COLO829 (cell line): ENCODE results near the gene NAB1.
"Not testable (repeated sequence)": the region's sequence is repeated elsewhere in the genome, so short reads cannot be mapped to it uniquely, and the experiment has no call there.

ENCODE experiments used
- DNase-seq: peaks from one replicate; pipeline ENCODE4 v3.0.0; 2012; ENCODE audit warnings: low spot score

The NAB1 gene

DNA sequence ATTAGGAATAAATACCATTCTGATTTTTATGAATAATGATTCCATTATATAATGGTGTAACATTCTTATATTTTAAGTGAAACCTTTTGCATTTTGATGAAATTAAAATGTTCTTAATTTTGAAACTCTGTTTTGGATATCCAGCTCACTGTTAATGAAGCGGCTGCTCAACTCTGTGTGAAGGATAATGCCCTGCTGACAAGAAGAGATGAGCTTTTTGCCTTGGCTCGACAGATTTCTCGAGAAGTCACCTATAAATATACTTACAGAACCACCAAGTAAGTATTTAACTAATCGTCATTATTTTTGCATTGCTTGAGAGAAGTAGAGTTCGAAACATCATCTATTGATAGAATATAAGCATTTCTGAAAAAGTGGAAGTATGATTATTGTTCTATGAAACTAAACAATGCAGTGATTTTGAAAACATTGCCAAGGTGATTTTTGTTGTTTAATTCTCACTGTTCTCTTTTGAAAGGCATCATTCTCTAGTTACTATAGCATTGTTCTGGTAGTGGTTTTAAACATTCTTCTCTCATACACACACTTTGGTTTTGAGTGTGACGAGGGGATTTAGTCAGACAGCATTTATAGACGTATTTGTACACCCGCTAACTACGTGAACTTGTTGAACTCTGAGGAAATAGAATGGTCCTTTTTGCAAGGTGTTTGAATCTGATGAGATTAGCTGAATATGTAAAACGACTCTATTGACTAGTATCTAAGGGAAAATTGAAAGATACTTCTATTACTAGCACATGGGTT lies 21.5 kb downstream of the NAB1 start:
- no peak for DNase-seq

- no peak for DNase-seq
These were observed 26.2 kb downstream of the NAB1 start for GRCh38 chr2:190674966-190675650.

- DNase-seq = no peak
These were observed 28.4 kb downstream of the NAB1 start for GRCh38 chr2:190677255-190677654.

GRCh38 chr2:190678444-190679162 lies 29.7 kb downstream of the NAB1 start:
- DNase-seq = peak; percentile 35

DNA sequence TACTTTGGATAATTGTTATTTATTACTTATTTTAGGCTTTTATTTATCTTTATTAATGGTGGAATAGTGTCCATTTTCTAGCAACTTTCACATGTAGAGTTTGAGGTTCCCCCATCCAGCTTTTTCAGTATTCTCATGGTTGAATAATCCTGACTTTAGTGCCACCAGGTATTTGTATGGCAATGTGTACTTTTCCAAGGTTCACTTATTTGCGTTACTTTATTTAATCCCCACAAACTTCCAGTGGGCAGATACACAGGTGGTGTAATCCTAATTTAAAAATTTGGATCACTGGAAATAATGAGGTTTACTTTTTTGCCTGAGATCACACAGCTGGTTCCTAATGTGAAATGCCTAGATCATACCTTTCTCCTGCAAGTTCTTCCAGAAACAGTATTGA lies 30.5 kb downstream of the NAB1 start:
- no peak for DNase-seq

GRCh38 chr2:190679813-190680591 lies 31.1 kb downstream of the NAB1 start:
- DNase-seq = peak; percentile 72

DNA sequence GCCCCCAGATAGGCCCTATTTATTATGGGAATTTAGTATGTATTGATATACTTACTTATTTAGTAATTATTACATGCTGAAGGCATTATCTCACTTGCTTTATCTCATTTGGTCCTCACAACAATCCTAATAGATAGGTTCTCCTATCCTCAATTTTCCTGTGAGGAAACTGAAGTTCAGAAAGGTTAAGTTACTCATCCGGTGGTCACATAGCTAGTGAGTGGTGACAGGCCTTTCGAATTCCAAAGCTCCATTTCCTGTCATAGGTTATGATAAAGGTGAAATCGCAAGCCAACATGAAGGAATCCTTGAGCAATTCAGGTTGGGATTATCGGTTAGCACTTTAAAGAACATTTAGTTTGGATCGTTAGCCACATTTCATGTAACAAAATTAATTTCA lies 33.3 kb downstream of the NAB1 start:
- no peak for DNase-seq

- DNase-seq = no peak
These were observed 34.9 kb downstream of the NAB1 start for GRCh38 chr2:190683802-190684201.

DNA sequence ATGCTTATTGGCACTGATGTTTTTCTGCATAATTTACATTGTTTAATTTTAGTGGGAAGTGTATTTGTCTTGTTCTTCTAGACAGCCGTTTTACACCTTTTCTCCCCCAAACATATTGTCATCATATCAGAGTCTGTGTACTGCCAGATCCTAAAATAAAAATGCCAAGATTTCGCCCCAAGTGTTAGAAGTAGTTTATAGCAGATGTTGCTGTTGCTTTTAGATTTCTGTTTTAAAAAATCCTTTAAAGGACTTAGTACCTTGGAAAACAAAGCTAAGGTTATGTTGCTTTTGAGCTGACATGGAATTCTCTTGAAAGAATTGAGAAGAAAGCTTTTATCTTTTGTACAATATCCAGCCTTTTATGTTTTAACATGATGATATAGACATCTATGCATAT lies 36.0 kb downstream of the NAB1 start:
- no peak for DNase-seq

DNA sequence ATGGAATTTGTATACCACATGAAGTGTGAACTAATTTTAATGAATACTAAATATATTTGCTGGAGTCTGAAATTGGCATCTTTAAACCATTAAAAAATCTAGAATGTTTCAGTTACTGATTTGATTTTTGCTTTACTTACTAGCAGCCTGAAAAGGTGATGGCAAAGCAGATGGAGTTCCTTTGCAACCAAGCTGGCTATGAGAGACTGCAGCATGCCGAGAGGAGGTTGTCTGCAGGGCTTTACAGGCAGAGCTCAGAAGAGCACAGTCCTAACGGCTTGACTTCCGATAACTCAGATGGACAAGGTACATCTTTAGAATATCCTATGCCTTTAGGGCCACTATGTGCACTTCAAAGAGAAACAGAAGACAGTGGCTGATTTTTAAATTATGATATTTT lies 36.5 kb downstream of the NAB1 start:
- DNase-seq = no peak

DNA sequence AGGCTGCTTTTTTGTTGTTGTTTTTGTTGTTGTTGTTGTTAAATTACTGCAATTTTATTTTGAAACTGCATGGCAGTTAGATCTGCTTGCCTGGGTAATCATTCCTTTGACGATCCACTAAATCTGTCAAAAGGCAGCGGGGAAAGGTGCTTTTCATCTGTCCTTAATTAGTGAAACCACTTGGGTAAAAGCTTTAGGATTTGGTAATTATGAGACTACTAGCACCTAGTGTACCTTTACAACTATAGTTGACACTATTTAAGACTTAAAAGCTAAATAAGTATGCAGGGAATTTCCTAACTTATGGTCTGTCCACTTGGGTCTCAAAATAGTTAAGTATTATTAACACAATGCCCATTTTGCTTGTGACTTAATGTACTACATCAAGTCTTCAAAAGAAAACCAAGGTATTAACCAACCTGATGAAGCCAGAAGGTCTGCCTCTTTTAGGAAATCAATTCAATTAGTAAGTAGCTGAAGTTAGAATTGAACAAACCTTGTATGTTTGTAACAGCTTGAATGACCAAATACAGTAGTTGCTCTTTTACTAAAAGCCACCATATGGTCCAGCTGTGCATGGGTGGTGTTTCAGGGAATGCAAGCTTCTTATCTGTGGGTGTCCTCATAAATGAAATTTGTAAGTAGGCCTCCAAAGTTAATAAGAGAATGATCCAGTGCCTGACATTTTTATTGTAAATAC lies 44.8 kb downstream of the NAB1 start:
- no peak for DNase-seq

DNA sequence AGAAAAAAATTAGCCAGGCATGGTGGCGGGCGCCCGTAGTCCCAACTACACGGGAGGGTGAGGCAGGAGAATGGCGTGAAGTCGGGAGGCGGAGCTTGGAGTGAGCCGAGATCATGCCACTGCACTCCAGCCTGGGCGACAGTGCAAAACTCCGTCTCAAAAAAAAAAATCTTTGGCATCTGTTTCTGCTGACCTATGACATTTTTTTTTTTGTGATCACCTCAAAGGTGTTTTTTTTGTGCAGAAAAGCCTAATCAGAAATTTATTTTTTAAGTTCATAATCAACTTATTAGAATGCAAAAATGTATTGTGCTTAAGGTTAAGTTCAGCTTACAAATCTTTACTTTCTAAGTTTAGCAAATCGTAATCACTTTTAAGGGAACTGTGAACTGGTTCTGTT lies 45.6 kb downstream of the NAB1 start:
- DNase-seq = no peak

- no peak for DNase-seq
These were observed 46.9 kb downstream of the NAB1 start for GRCh38 chr2:190695739-190696138.

GRCh38 chr2:190696792-190697398 lies 48.0 kb downstream of the NAB1 start:
- no peak for DNase-seq

GRCh38 chr2:190697421-190697820 lies 48.5 kb downstream of the NAB1 start:
- no peak for DNase-seq

GRCh38 chr2:190698895-190699294 lies 50.0 kb downstream of the NAB1 start:
- DNase-seq = no peak

DNA sequence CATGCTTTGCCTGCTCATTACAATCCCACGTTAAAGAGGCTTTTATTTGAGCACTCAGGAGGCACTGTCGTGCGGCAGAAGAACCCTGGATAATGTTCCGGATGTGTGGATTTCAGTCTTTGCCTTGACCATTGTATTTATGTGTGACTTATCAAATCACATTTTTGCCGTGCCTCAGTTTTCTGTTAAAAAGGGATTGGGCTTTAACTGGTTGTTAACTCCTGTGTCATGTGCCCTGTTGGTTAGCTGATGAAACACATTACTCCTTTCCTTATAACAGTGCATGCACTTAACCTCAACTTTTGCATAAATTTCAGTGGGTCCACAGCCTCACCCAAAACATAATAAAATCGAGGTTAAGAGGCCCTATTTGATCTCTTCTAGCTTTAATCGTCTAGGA lies 52.7 kb downstream of the NAB1 start:
- DNase-seq = no peak

- DNase-seq = no peak
These were observed 56.4 kb downstream of the NAB1 start for GRCh38 chr2:190705280-190705679.

DNA sequence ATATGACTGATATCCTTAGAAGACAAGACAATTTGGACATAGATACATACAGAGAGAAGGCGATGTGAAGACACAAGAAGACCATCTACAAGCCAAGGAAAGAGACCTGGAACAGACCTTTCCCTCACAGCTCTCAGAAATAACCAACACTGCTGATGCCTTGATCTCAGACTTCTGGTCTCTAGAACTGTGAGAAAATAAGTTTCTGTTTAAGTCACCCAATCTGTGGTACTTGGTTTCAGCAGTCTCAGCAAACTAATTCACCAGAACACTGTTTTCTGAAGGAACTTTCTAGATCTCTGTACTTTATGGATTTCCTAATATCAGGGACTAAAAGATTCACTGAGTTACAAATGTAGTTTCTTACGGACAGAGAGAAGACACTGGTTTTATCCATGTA lies 58.8 kb downstream of the NAB1 start:
- DNase-seq = no peak

GRCh38 chr2:190708650-190709049 lies 59.8 kb downstream of the NAB1 start:
- DNase-seq = not testable (repeated sequence)

DNA sequence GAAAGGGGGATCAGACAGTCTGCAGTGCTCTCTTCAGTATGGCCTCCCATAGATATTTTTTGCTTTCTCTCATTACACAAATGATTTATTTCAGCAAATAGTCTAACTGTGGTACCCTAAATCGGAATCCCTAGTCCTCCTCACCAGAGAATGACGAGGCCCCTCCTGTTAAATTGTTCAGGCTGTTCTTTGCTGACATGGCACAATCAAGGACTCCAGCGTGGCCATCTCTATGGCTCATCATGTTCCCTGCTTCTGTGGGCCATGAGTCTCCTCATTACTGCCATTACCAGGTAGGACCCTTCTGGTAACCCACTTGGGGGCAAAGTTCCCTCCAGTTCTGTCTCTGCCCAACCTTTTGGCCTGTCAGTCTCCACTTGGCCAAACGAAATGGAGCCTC lies 62.2 kb downstream of the NAB1 start:
- DNase-seq = no peak
